HG02588 (cell line): ENCODE measurements around the gene THAP3.
"Not testable (repeated sequence)": the region's sequence is repeated elsewhere in the genome, so short reads cannot be mapped to it uniquely, and the experiment has no call there.

ENCODE experiments used
- ATAC-seq: cut with Tn5 transposase; IDR thresholded peaks from one replicate; pipeline ENCODE4 v1.9.1; 2021; ENCODE audit warnings: mild to moderate bottlenecking, moderate library complexity; ENCODE audit not compliant: unreplicated experiment

Gene THAP3

DNA sequence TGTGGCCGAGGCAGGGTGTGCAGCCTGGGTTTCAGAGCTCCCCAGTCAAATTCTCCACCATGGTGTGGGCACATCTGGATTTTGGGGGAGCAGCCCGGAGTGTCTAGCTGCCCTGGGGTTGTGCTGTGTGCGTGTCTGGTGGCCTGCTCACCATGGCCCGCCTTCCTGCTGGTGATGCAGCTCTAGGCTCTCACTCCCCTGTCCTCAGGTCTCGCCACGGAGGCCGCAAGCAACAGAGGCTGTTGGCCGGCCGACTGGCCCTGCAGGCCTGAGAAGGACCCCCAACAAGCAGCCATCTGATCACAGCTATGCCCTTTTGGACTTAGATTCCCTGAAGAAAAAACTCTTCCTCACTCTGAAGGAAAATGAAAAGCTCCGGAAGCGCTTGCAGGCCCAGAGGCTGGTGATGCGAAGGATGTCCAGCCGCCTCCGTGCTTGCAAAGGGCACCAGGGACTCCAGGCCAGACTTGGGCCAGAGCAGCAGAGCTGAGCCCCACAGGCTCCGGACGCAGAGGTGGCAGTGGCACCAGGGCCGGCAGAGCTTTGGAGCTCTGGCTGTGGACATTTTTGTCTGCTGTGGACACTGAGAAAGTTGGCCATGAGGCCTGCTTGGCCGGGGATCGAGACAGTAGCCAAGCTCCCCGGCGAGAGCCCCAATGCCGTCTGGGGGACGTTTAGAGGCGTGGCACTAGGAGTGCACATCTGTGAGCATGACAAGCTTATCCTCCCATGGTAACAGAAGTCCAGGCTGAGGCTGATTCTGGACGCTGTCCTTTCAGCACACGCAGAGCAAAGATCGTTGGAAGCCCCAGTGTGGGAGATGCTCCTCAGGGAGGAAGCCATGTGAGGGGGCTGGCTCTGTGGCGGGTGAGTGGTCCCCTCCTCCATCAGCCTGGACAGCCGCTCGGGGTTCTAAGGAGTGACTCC, 8.2 kb downstream of the THAP3 start:
- ATAC-seq = no peak

DNA sequence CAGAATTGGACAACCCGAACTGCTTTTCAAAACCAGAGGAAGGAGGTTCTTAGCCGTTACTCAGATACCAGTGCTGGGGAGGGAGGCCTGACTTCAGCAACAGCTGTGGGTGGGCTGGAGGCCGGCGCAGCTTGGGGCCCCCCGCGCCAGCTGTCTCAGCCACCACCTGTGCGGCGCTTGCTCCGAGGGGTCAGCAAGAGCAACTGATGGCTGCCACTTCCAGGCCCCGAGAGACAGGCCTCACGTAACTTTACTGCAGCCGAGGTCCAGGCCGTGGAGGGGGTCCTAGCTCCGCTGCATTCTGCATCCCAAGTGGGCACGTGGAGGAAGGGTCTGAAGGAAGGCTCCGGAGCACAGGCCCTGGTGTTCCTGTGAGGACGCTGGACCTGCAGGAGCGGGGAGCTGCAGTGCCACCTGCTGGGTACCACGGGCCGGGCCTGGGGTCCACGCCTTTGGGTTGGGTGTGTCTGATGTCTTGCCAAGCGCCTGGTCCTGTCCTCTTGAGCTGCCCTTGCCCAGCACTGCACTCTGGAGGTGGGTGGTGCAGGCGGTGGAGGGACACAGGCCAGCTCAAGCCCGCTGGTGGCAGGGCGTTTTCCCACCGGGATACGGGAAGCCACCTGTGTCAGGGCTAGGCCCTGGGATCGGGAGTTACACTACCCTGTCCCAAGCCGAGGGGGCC, 9.8 kb downstream of the THAP3 start:
- no peak for ATAC-seq

DNA sequence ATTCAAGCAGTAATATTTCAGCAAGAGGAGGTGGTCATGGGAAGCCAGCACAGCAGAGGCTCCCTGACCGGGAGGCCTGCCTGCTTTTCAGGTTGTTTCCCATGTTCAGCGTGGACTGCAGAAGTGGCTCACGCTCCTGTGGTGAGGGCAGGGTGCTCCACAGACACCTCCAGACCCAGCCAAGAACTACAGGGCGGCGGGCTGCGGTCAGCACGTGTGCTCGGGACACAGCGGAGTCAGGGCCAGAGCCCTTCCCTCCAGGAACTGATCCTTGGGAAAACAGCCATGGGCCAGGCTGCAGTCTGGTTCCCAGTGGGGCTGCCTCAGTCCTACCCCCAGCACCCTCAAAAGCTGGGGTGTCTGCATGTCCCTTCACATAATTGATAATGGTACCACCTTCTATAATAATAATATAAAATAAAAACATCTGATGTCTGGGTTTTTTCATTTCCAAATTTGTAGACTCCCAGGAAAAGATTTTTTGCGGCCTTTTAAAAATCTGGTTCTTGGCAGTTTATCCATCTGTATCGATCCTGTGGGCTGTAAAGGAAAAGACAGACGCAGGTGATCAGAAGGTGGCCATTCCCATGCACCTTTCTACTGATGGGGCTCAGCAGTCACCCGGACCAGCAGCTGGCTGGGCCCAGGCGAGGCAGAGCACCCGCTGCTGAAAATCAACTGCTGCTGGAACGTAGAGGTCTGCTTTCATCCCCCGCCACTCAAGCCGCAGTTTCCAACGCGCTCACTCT, 10.7 kb downstream of the THAP3 start:
- no peak for ATAC-seq

DNA sequence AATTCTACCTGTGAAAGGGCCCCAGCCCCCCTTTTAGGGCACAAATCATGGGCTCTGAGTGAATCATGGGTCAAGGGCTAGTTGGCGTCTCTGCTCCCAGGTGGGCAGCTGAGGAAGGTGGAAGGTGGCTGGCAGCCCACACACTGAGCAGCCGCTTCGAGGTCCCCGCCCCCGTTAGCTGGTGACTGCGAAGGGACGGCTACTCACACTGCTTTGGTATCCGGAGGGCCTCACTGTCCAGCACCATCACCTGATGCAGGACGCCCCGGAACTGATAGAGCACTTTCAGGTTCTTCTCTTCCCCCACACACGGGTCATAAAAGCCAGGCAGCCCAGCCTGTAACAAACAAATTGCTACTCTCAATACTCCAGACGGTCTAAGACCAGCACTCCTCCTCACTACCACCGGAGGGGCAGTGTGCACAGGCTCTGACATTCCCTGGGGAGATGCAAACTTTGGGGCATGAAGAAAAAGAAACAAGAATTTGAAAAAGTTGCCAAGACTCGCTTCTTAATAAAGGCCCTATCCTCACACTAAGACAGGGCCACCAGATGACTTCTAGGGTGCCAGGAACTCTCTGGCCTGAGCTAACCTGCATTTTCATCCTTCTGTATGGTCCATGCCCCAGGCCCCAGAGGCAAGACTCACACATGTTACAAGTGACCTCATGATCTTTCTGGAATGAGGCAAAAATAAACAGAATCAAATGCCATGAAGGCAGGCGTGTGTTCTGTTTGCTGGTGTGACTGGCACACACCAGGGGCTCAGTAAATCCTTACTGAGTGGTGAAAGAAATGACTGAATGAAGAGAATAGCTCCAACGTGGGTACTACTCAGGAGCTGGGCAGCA, 11.5 kb downstream of the THAP3 start:
- ATAC-seq = no peak

DNA sequence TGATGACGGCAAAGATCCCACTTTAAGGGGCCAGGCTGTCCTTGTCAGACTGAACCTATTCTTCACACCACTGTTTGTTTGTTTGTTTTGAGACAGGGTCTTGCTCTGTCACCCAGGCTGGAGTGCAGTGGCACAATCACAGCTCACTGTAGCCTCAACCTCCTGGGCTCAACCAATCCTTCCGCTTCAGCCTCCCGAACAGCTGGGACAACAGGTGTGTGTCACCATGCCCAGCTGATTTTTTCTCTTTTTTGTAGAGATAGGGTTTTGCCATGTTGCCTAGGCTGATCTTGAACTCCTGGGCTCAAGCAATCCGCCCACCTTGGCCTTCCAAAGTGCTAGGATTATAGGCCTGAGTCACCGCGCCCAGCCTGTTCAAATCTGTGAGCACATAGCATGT, 12.1 kb downstream of the THAP3 start:
- not testable (repeated sequence) for ATAC-seq

DNA sequence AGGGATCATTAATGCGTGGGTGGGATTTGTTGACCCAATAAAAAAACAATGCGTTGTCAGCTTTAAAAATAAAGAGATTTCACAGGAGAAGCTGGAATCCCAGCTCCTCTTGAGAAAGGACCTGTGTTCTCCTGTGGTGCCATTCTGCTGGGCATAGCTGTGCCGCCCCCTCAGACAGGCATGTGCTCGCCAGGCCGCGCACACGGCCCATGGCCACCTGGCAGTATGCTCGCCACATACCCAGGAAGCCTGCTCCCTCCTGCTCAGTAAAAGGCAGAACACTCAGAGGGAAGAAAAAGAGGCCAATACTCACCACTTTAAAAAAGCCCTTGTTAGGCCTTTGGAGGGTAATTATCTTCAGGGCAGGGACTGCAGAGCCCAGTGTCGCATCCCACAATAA, 13.1 kb downstream of the THAP3 start:
- no peak for ATAC-seq

DNA sequence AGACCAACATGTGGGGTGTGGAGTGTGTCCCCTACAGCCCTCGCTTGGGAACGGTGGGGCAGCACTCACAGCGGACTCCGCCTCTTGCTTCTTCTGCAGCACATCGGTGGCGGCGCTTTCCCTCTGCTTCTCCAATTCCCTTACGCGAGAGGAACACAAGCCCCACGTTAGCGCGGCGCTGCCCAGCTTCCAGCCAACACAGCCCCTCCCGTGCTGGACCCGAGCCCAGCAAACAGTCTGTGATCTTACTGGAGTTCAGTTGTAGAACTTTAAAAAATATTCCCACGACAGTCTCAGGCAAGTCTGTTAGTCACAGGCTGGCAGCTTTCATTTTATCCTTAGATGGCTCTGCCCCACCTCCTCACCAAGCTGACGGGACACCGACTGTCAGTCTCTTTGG, 13.6 kb downstream of the THAP3 start:
- ATAC-seq = no peak

DNA sequence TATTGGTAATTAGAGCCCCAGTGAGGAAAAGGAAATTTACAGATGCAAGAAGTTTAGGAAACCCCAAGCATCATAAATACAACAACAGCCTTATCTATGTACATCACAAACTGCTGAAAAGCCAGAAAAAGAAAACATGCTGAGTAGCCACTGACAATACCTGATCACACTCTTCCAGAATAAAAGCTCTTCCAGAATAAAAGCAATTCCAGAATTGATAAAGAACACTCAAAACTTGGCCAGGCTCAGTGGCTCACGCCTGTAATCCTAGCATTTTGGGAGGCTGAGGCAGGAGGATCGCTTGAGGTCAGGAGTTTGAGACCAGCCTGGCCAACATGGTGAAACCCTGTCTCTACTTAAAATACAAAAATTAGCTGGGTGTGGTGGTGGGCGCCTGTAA, 16.2 kb downstream of the THAP3 start:
- not testable (repeated sequence) for ATAC-seq

DNA sequence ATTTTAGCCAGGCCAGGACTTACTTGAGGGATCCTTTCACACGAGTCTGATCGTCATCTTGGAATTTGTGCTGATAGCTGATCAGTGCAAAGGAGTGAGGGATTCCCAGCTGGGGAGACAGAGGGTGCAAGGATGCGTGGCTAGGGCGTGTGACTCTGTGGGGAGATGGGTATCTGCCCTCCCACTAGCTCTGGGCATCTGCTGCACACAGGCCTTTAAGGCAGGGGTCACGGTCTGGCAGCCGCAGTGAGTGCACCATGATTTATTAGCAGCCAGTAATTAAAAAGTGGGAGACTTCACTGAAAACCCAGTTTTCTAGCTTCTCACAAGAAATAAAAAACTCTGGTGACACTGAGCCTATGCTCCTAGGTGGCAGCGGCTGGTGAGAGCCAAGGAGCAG, 20.4 kb downstream of the THAP3 start:
- ATAC-seq = no peak

DNA sequence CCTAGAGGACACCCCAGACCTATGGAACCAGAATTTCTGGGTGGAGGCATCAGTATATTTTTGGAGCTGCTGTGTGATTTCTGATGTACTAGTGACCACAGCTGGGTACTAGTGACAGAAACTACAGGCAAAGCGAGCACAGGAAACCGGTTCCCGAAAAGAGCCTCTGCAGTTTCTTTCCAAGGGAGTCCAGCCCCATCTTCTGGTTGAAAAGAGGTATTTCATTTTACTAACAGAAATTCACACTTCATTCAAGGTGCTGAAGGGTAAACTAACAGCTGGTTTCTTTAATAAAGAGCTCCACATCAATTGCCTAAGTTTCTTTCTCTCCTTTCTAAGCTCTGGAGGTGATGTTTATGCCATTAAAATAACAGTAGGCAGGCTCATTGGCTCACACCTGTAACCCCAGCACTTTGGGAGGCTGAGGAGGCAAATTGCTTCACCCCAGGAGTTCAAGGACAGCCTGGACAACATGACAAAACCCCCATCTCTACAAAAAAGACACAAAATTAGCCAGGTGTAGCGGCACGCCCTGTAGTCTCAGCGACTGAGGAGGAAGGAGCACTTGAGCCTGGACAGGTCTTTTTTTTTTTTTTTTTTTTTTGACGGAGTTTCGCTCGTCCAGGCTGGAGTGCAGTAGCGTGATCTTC, 22.0 kb downstream of the THAP3 start:
- ATAC-seq = no peak

DNA sequence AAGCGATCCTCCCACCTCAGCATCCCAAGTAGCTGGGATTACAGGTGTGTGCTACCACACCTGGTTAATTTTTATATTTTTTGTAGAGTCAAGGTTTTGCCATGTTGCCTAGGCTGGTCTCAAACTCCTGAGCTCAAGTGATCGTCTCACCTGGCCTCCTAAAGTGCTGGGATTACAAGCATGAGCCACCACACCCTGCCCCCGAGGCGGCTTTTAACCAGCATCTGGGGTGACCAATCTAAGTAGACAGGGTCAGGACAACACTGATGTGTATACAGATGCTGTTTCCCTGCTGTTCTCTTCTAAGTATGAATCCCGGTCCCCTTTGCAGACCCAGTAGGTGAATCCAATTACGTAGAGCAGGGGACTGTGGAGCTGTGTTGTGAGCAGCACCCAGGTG, 23.9 kb downstream of the THAP3 start:
- no peak for ATAC-seq

DNA sequence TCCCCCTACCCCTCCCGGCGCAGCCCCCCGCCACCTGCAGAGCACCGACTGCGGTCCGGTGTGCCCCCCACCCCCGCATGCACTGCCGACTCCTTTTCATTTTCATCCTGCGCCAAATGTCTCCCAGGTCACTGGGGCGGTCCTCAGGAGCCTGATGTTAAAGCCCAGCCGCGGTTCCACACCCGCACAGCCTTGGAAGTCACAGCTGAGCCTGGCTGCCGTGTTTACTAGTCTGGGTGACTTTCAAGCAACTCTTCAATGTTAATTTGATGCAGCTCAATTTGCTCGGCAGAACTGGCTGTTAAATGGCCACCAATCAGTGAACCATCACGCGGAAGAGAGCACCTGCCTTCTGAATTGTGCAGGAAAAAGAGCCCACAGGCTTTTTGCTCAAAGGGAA, 27.2 kb downstream of the THAP3 start:
- ATAC-seq = no peak

DNA sequence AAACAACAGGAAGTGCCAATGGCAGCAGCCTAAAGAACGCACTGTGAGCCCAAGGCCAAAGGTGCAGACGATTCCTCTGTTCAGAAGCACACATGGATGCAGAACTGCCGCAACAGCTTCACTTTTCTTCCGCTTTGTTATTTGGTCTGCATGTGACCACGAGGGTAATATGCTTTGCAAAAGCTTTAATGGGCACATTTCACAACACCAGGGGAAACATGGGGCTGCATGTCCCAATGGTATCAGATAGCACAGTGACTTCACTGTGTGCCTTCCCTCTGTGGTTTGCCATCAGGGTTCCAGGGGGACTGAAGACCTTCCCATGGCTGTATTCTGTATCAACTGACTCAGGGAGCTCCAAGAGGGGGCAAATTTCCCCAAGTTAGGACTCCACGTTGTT, 28.3 kb downstream of the THAP3 start:
- no peak for ATAC-seq

DNA sequence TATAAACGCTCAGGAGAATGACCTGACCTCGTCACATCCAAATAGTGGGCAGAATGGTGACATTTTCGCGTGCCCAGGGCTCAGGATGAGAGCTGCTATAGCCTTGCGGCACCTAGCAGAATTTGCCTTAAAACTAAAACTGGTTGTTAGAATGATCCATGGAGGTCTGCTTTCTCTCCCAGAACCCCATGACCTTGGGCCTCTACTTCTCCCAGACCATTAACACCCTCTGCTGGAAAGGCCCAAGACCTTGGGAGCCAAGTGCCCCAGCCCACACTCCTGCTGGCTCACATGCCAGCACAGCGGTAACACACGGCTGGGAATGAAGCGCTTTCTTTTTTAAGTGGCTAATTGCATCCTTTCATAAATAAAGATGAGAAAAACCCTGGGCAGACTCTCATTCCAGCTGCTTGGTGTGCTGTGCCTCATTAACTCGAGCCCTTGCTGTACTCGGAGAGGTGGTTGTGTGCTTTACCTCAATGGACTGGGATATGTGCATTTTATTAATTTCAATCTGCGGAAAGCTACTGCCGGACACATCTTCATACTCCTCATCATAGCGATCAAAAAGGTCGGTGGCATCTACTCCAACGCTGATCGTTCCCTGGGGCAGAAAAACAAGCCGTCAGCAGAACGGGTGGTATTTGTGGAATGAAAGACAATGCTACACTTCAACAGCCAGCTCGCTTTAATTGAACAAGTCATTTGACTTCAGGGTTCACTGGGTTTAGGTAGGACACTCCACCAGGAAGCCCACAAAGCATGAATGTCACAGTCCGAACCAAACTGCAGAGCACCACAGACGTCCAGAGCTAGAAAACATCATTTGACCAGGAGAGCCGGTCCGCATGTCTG, 29.0 kb downstream of the THAP3 start:
- no peak for ATAC-seq

DNA sequence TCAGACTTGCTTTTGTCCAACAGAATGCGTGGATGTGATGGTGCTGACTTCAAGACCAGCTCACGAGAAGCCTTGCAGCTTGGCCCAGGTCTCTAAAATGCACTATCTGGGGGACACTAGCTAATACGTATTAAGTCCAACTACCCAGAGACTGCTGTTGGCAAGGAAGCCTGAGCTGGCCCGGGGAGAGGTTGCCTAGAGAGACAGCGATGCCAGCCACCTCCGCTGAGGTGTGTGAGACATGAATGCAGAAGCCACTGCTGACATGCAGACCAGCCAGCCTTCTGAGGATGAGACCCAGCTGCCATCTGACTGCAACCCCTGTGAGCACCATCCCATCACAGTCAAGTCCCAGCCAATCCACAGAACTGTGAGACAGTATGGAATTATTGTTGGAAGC, 32.5 kb downstream of the THAP3 start:
- no peak for ATAC-seq

DNA sequence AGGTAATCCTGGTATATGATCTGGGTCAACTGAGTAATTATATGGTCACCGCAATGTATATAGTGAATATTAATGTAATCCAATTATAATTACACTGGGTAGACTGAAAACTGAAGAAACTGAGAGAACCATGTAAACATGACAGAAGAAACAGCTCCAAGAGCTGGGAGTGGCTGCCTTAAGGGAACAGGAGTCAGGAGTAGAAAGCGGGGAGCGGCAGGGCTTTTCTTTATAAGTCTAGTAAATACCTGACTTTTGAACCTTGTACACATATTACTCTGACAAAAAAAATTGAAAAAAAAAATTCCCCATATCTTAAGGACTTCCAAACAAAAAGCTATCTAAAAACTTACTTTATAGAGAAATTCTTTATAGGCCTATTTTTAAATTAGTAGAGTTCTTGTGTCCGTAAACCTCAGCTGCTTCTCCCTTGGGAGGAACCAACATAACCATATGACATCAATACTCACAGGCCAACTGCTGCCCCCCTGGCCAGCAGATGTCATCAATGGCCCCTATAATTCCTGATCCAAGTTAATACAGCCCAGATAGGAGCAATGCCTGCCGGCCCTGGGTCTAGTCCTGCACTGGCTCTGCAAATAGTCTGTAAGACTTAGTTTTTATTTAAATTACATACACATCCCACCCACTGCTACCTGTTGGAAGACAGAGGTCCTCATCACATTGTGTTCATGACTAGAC, 33.8 kb downstream of the THAP3 start:
- ATAC-seq = no peak

DNA sequence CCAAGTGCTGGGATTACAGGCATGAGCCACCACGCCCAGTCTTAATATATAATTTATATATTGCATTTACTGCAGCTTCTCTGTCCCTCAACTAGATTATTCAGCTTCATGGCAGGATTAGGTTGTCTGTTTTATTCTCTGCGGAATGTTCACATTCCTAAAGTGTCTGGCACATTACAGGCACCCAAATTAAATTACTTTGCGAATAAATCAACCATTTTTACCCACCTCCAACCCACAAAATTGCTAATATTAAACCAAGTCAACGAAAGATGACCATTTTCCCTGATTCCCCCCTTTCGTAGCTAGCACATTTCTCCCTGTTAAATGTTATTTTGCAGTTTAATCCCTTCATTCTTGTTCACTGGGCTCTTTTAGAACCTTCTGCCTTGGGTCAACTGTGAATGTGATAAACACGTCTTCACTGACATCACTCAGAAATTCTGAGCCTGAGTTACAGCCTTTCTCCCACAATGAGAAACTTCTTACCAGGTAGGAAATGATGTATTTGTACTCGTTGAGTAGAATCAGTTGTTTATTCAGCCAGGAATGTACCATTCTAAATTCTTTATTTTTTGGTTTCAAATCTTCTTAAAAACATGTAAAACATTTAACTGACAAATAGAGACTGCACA, 35.9 kb downstream of the THAP3 start:
- ATAC-seq = no peak

DNA sequence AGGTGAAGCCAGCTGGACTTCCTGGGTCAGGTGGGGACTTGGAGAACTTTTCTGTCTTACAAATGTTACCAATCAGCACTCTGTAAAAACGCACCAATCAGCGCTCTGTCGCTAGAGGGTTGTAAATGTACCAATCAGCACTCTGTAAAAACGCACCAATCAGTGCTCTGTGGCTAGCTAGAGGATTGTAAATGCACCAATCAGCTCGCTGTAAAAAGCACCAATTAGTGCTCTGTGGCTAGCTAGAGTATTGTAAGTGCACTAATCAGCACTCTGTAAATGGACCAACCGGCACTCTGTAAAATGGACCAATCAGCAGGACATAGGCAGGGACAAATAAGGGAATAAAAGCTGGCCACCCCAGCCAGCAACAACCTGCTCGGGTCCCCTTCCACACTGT, 37.8 kb downstream of the THAP3 start:
- ATAC-seq = not testable (repeated sequence)
